Mucosa of gallbladder (tissue), 1 donor: Measurements from ENCODE around the gene PAGE2. TPM values are rescaled to one million over a fixed set of nuclear protein-coding genes. Genes with fewer than 3 reads are reported as not detected.
"Not testable (repeated sequence)": the region's sequence is repeated elsewhere in the genome, so short reads cannot be mapped to it uniquely, and the experiment has no call there.

Source experiments
- DNase-seq: peaks from one replicate; pipeline ENCODE4 v3.0.0-alpha.2; 2020; ENCODE audit warnings: low spot score
- total RNA-seq: library from RNA; stranded (reverse); gene quantifications from one replicate; pipeline ENCODE4 v1.2.1, GENCODE V29; 2021
- donor health status: DM: no; HTN: no; CAD: no.

Gene PAGE2
- total RNA-seq = not detected

GRCh38 chrX:55088795-55089489 is at the start of gene PAGE2:
PAGE2 (plus strand) TSS chrX:55089018; CDS start chrX:55090021, 1,003 bp downstream.
- no peak for DNase-seq

DNA sequence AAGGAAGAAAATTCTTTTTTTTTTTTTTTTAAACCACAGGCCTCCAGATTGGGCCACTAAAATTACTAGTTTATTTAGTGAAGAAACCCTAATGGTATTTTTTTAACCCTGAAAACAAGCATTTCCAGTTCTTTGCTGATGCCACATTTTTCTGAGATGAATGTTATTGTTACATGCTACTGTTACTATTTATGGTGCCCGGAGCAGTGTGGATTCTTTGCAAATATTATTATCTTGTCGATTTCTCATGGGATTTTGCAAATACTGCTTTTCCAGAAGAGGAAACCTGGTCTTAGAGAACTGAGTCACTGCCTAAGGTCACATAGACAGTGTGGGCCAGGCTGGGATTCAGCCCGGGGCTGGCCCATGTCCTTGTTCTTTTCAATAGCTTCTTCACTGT is 49.3 kb upstream of the PAGE2 start:
- DNase-seq = no peak

DNA sequence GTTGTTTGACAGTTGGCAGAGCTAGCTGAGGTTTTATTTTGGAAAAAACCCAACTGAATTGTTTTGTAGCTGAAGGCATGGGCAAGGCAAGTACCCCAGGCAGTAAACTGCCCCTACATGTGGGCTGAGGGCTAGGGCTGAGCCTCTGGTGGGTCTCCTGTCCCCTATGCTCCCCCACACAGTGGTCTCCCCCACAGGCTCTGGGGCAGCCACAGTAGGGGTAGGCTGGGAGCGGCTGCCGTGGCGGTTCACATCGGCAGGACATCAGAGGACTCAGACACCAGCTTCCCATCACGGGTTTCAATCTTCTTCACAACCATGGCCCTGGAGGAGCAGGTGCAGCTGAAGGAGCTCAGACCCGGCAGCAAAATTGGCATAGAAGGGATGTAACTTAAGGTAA is 47.3 kb upstream of the PAGE2 start:
- no peak for DNase-seq

DNA sequence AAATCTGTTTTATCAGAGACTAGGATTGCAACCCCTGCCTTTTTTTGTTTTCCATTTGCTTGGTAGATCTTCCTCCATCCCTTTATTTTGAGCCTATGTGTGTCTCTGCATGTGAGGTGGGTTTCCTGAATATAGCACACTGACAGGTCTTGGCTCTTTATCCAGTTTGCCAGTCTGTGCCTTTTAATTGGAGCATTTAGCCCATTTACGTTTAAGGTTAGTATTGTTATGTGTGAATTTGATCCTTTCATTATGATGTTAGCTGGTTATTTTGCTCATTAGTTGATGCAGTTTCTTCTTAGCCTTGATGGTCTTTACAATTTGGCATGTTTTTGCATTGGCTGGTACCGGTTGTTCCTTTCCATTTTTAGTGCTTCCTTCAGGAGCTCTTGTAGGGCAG is 38.2 kb upstream of the PAGE2 start:
- DNase-seq = not testable (repeated sequence)

GRCh38 chrX:55056820-55057674 is 31.8 kb upstream of the PAGE2 start:
- no peak for DNase-seq

DNA sequence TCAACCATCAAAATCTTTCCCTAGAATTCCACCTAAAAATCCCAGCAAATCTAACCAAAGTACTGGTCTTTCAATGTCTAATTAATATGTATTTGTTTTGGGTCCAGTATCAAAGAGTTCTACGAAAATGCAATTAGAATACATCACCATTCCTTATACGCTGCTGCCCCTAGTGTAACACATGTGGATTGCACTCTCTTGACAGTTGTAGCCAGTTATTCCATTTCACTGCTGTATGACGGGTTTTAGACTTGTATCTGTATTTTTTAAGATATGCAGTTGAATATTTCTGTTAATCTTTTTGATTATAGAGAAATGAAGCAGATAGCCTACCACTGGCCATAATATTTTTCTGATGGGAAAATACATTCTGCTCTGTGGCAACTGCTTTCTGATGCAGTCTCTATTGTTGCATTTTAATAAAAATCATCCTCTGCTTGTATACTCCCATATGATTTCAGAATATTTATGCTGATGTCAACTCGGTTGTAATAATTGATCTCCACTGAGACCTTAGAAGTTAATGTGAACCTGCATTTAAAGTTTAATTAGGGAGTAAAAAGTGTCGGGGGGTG is 31.1 kb upstream of the PAGE2 start:
- DNase-seq = peak; percentile 36

DNA sequence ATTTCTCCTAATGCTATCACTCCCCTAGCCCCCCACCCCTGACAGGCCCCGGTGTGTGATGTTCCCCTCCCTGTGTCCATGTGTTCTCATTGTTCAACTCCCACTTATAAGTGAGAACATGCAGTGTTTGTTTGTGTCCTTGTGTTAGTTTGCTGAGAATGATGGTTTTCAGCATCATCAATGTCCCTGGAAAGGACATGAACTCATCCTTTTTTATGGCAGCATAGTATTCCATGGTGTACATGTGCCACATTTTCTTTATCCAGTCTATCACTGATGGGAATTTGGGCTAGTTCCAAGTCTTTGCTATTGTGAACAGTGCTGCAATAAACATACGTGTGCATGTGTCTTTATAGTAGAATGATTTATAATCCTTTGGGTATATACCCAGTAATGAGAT is 21.6 kb upstream of the PAGE2 start:
- not testable (repeated sequence) for DNase-seq

- no peak for DNase-seq
Measured at GRCh38 chrX:55072286-55072685, 16.5 kb upstream of the PAGE2 start.

GRCh38 chrX:55074851-55075467 is 13.9 kb upstream of the PAGE2 start, which contains the start of gene PAGE2B:
PAGE2B (plus strand) TSS chrX:55075030; CDS start chrX:55076042, 1,012 bp downstream.
- no peak for DNase-seq

- no peak for DNase-seq
Measured at GRCh38 chrX:55098691-55099090, 9.9 kb downstream of the PAGE2 start.

- DNase-seq = no peak
Measured at GRCh38 chrX:55099162-55099561, 10.3 kb downstream of the PAGE2 start.

- DNase-seq = no peak
Measured at GRCh38 chrX:55102754-55103153, 13.9 kb downstream of the PAGE2 start.

- no peak for DNase-seq
Measured at GRCh38 chrX:55107262-55107661, 18.4 kb downstream of the PAGE2 start.

DNA sequence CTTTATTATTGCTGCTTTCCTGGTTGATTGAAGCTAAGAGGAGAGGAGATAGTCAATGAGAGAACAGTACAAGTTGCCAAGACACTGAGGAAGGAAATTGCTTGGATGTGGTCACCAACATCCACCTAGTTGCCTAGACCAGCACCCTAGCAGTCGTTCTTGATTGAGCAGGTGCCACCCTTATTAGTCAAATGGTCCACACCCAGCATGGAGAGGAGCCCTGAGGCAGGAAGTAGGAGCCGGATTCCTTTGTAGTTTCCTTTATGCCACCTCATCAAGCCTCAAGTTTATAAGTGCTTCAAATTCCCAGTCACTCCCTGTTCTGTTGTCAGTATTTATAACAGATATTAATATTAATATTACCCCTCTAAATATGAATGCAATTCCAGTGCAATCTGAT is 19.1 kb downstream of the PAGE2 start:
- no peak for DNase-seq

DNA sequence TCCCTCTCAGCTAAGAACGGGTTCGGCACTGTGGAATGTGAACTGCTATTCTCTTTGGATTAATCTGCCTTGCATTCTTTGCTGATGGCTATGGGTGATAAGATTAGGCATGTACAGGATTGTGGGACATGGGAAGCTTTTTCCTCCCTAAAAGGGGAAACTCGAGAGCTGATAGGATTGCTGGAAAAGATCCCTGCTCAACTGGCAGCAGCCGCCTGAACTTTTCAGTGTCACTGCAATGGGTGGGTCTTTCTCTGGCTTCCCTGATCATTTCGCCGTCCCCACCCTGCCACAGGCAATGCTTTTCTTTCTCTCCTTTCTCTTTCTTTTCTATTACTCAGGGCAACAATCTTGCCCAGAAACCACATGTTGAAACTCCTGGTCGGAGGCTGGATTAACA is 20.5 kb downstream of the PAGE2 start:
- DNase-seq = no peak

DNA sequence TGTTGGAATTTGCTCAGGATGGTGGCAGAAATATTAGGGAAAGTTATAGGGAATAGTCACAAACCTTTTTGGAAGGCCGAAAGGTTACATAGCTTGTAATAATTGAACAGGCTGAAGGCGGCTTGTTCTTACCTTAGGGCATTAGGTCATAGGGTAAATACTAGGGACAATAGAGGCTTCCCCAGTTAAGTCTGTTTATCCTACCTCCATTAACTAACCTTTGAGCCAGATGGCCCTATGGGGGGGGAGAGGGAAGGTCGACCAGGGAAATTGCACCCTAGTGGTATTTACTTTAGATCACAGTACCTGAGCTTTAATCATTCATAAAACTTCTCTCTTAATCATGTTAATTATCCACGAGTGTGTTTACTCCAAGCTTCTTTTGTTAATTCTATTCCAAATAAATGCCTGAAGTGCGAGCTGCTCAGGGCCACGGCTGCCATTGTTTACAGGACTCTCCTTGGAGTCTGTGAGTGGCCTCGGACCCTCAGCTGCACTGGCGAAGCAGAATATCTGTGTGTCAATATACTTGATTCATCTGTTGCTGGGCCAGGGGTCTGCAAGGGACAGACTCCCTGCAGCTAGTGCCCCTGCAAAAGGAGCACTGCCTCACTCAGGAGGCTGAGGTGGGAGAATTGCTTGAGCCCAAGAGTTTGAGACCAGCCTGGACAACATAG is 22.9 kb downstream of the PAGE2 start:
- DNase-seq = no peak

- DNase-seq = not testable (repeated sequence)
Measured at GRCh38 chrX:55116589-55116988, 27.8 kb downstream of the PAGE2 start.

- DNase-seq = no peak
Measured at GRCh38 chrX:55118574-55118973, 29.8 kb downstream of the PAGE2 start.

DNA sequence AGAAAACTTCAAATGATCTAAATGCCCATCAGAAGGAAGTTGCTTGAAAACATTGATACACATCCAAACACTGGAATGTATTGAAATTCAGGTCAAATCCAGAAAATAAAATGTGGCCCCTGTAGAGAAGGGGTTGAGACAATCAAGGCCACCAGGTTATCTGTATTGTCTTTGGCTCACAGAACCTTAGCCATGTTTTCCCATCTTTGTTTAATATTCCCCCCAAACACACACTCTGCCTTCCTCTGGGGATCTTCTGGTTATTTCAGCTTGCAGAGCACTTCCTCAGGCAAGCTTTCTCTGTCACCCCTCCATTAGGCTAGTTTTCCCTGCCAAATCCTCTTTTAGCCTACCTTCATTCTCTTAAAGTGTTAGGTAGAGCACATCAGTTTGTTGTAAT is 30.5 kb downstream of the PAGE2 start:
- DNase-seq = no peak

- no peak for DNase-seq
Measured at GRCh38 chrX:55119712-55120111, 30.9 kb downstream of the PAGE2 start.

- DNase-seq = no peak
Measured at GRCh38 chrX:55120761-55121358, 32.0 kb downstream of the PAGE2 start.
